ENCODE measurements around the gene KRTAP5-10.
"Not testable (repeated sequence)": the region's sequence is repeated elsewhere in the genome, so short reads cannot be mapped to it uniquely, and the experiment has no call there.

The KRTAP5-10 gene
- long read RNA-seq, donor 1 = 0 reads
- long read RNA-seq, donor 2 = 0 reads
- long read RNA-seq, donor 3 = 0 reads
- long read RNA-seq, donor 4 = 0 reads
- long read RNA-seq, donor 5 = 0 reads
- long read RNA-seq, donor 6 = 0 reads
- long read RNA-seq, donor 7 = 0 reads
- long read RNA-seq, donor 8 = 0 reads

- no peak for DNase-seq
These were observed at the start of gene KRTAP5-10 for GRCh38 chr11:71565263-71565662. KRTAP5-10 (plus strand) TSS chr11:71565563; CDS start chr11:71565588, 25 bp downstream.

- DNase-seq = no peak
These were observed 46.6 kb upstream of the KRTAP5-10 start for GRCh38 chr11:71518506-71519471.

- no peak for DNase-seq
These were observed 45.8 kb upstream of the KRTAP5-10 start for GRCh38 chr11:71519546-71519945.

- DNase-seq = no peak
These were observed 40.0 kb upstream of the KRTAP5-10 start for GRCh38 chr11:71525188-71525937.

GRCh38 chr11:71525938-71526495 lies 39.3 kb upstream of the KRTAP5-10 start:
- DNase-seq = no peak

GRCh38 chr11:71526796-71527575 lies 38.4 kb upstream of the KRTAP5-10 start, which contains the start of gene KRTAP5-7:
KRTAP5-7 (plus strand) TSS chr11:71527267; CDS start chr11:71527301, 34 bp downstream.
- DNase-seq = not testable (repeated sequence)

GRCh38 chr11:71527576-71528210 lies 37.7 kb upstream of the KRTAP5-10 start:
- DNase-seq = no peak

GRCh38 chr11:71530602-71531001 lies 34.8 kb upstream of the KRTAP5-10 start:
- no peak for DNase-seq

- DNase-seq = no peak
These were observed 33.2 kb upstream of the KRTAP5-10 start for GRCh38 chr11:71532036-71532610.

GRCh38 chr11:71534711-71535608 lies 30.4 kb upstream of the KRTAP5-10 start:
- DNase-seq = not testable (repeated sequence)

- DNase-seq = no peak
These were observed 29.5 kb upstream of the KRTAP5-10 start for GRCh38 chr11:71535825-71536224.

GRCh38 chr11:71537537-71537936 lies 27.8 kb upstream of the KRTAP5-10 start:
- DNase-seq = no peak

GRCh38 chr11:71537977-71538665 lies 27.2 kb upstream of the KRTAP5-10 start, which contains the start of gene KRTAP5-8:
KRTAP5-8 (plus strand) TSS chr11:71538025; CDS start chr11:71538056, 31 bp downstream.
- DNase-seq = not testable (repeated sequence)

GRCh38 chr11:71538666-71538990 lies 26.7 kb upstream of the KRTAP5-10 start:
- no peak for DNase-seq

- no peak for DNase-seq
These were observed 26.3 kb upstream of the KRTAP5-10 start for GRCh38 chr11:71539017-71539416.

GRCh38 chr11:71539971-71540370 lies 25.4 kb upstream of the KRTAP5-10 start:
- DNase-seq = not testable (repeated sequence)

- DNase-seq = not testable (repeated sequence)
These were observed 24.6 kb upstream of the KRTAP5-10 start for GRCh38 chr11:71540521-71541304.

- no peak for DNase-seq
These were observed 23.0 kb upstream of the KRTAP5-10 start for GRCh38 chr11:71542382-71542781.
